OCI-LY1 (cell line): ENCODE data around the gene KIF13A.

Source experiments
- H2AFZ ChIP-seq: fragments of 200-600 bp; sonication (generic), shearing (Covaris generic); 2 replicates; pipeline ENCODE4 v1.6.0; 2014; ENCODE audit warnings: antibody characterized with exemption, mild to moderate bottlenecking, low read length
- H3F3A ChIP-seq: fragments of 200-600 bp; sonication (generic), shearing (Covaris generic); 2 replicates; pipeline ENCODE4 v1.6.0; 2014; ENCODE audit warnings: mild to moderate bottlenecking, antibody characterized with exemption, low read length, moderate library complexity; ENCODE audit not compliant: insufficient read depth
- H3K27ac ChIP-seq: fragments of 200-600 bp; sonication (generic); 2 replicates; pipeline ENCODE4 v1.5.1; 2014; ENCODE audit warnings: low read length, mixed run types, mild to moderate bottlenecking, low read depth; ENCODE audit not compliant: poor library complexity, severe bottlenecking
- H3K27me3 ChIP-seq: fragments of 200-600 bp; sonication (generic); 2 replicates; pipeline ENCODE4 v1.6.0; 2014; ENCODE audit warnings: antibody characterized with exemption, mild to moderate bottlenecking, low read length, moderate library complexity; ENCODE audit not compliant: insufficient read depth
- H3K36me3 ChIP-seq: fragments of 200-600 bp; sonication (generic); 2 replicates; pipeline ENCODE4 v1.6.1; 2014; ENCODE audit warnings: mild to moderate bottlenecking, antibody characterized with exemption, low read length, moderate library complexity, mixed read lengths; ENCODE audit not compliant: insufficient read depth
- H3K4me1 ChIP-seq: fragments of 200-600 bp; sonication (generic); 2 replicates; pipeline ENCODE4 v1.5.1; 2014; ENCODE audit warnings: mild to moderate bottlenecking, low read length, moderate library complexity; ENCODE audit not compliant: insufficient read depth, severe bottlenecking
- H3K4me2 ChIP-seq: fragments of 200-600 bp; sonication (generic), shearing (Covaris generic); 2 replicates; pipeline ENCODE4 v1.6.1; 2014; ENCODE audit warnings: low read length
- H3K4me3 ChIP-seq: fragments of 200-600 bp; sonication (generic); 2 replicates; pipeline ENCODE4 v1.5.1; 2014; ENCODE audit warnings: low read length, low read depth, mild to moderate bottlenecking, mixed read lengths; ENCODE audit not compliant: poor library complexity, severe bottlenecking
- H3K79me2 ChIP-seq: fragments of 200-600 bp; shearing (Covaris generic); 2 replicates; pipeline ENCODE4 v1.6.1; 2016; ENCODE audit warnings: mixed run types, low read length, mixed read lengths; ENCODE audit not compliant: insufficient read depth
- H3K9ac ChIP-seq: fragments of 200-600 bp; sonication (generic), shearing (Covaris generic); 2 replicates; pipeline ENCODE4 v1.6.1; 2014; ENCODE audit warnings: mild to moderate bottlenecking, low read length, mixed read lengths
- H3K9me2 ChIP-seq: fragments of 200-600 bp; sonication (generic), shearing (Covaris generic); 2 replicates; pipeline ENCODE4 v1.6.1; 2014; ENCODE audit warnings: low read depth, mild to moderate bottlenecking, low read length, mixed read lengths
- H3K9me3 ChIP-seq: fragments of 200-600 bp; shearing (Covaris generic); 2 replicates; pipeline ENCODE4 v1.6.1; 2014; ENCODE audit warnings: low read length, mixed read lengths
- H4K20me1 ChIP-seq: fragments of 200-600 bp; sonication (generic), shearing (Covaris generic); 2 replicates; pipeline ENCODE4 v1.6.0; 2016; ENCODE audit warnings: mild to moderate bottlenecking, low read length; ENCODE audit not compliant: insufficient read depth
- CTCF ChIP-seq: fragments of 200-600 bp; sonication (generic), shearing (Covaris generic); IDR thresholded peaks from 2 replicates; pipeline ENCODE4 v1.5.1; 2017; ENCODE audit warnings: mild to moderate bottlenecking, antibody characterized with exemption, low read length, moderate library complexity, mixed read lengths
- EZH2 ChIP-seq: fragments of 200-600 bp; sonication (generic), shearing (Covaris generic); IDR thresholded peaks from 2 replicates; pipeline ENCODE4 v1.8.0; 2017; ENCODE audit warnings: borderline replicate concordance, mixed run types, mild to moderate bottlenecking, antibody characterized with exemption, low read length, moderate library complexity, mixed read lengths

Gene KIF13A

GRCh38 chr6:17897681-17898080 lies 89.8 kb downstream of the KIF13A start:
- no peak overlapping the region for H3K4me3 ChIP-seq
- no peaks in the 10 kb centered on the region for H3K27me3 ChIP-seq
- no peaks in the 10 kb centered on the region for H3K4me1 ChIP-seq
- peaks cover 6% of the 10 kb centered on the region for H3K9me3 ChIP-seq
- TF ChIP-seq EZH2, result no peak
- TF ChIP-seq CTCF, result no peak
- H4K20me1 ChIP-seq, result no peaks in the 10 kb centered on the region
- no peak overlapping the region for H3K4me2 ChIP-seq
- no peak overlapping the region for H2AFZ ChIP-seq
- no peaks in the 10 kb centered on the region for H3K79me2 ChIP-seq
- no peak overlapping the region for H3K9ac ChIP-seq
- no peaks in the 10 kb centered on the region for H3F3A ChIP-seq
- H3K27ac ChIP-seq, result no peak overlapping the region
- no peaks in the 10 kb centered on the region for H3K36me3 ChIP-seq
- H3K9me2 ChIP-seq, result no peaks in the 10 kb centered on the region

GRCh38 chr6:17894905-17895304 lies 92.5 kb downstream of the KIF13A start:
- Histone ChIP-seq H4K20me1 (no peaks in the 10 kb centered on the region), H3K36me3 (no peaks in the 10 kb centered on the region), H3K9me3 (peaks cover 6% of the 10 kb centered on the region), H3K4me2 (no peak overlapping the region), H3K9me2 (no peaks in the 10 kb centered on the region), H3K27me3 (no peaks in the 10 kb centered on the region; the same call in 1 of the 2 replicates), H3K9ac (no peak overlapping the region), H3K4me1 (no peaks in the 10 kb centered on the region), H3K79me2 (no peaks in the 10 kb centered on the region), H3F3A (no peaks in the 10 kb centered on the region), H3K27ac (no peak overlapping the region), H3K4me3 (no peak overlapping the region), H2AFZ (no peak overlapping the region)
- TF ChIP-seq CTCF (no peak), EZH2 (no peak)

GRCh38 chr6:17894191-17894590 lies 93.2 kb downstream of the KIF13A start:
- no peaks in the 10 kb centered on the region for H3K36me3 ChIP-seq
- no peak for TF ChIP-seq CTCF
- TF ChIP-seq EZH2, result no peak
- no peak overlapping the region for H3K4me3 ChIP-seq
- no peaks in the 10 kb centered on the region for H3F3A ChIP-seq
- H3K4me1 ChIP-seq, result no peaks in the 10 kb centered on the region
- no peaks in the 10 kb centered on the region for H3K9me2 ChIP-seq
- H3K4me2 ChIP-seq, result no peak overlapping the region
- no peaks in the 10 kb centered on the region for H4K20me1 ChIP-seq
- peaks cover 6% of the 10 kb centered on the region for H3K9me3 ChIP-seq
- no peak overlapping the region for H3K27ac ChIP-seq
- no peaks in the 10 kb centered on the region; the same call in 1 of the 2 replicates for H3K27me3 ChIP-seq
- H3K9ac ChIP-seq, result no peak overlapping the region
- no peak overlapping the region for H2AFZ ChIP-seq
- no peaks in the 10 kb centered on the region for H3K79me2 ChIP-seq
